Ramos (cell line): ENCODE data around the gene DDX31.

Source experiments
- in situ Hi-C: fragments of 300-500 bp; cut with MboI; formaldehyde crosslinking; loops from one replicate; pipeline ENCODE4 v1.14.3; 2022; ENCODE audit warnings: low sequenced_read_pairs; ENCODE audit not compliant: unreplicated experiment

The DDX31 gene

GRCh38 chr9:132674485-132674884, 4.7 kb upstream of the DDX31 start:
- in situ Hi-C loops = no loop called here

GRCh38 chr9:132673355-132673754, 3.6 kb upstream of the DDX31 start:
- in situ Hi-C loops = no loop called here

GRCh38 chr9:132672413-132672690, 2.6 kb upstream of the DDX31 start:
- in situ Hi-C loops = no loop called here

- in situ Hi-C loops = no loop called here
Measured at GRCh38 chr9:132671620-132672412, 2.0 kb upstream of the DDX31 start.

- in situ Hi-C loops = no loop called here
Measured at GRCh38 chr9:132670457-132671391, 941 bp upstream of the DDX31 start, which contains the start of gene GTF3C4. Gene GTF3C4, plus strand, starts transcription at chr9:132670464. Its CDS starts 135 bp downstream, at chr9:132670599.

GRCh38 chr9:132669319-132669697, 475 bp downstream of the DDX31 start:
- in situ Hi-C loops = no loop called here

- in situ Hi-C loops = no loop called here
Measured at GRCh38 chr9:132663851-132664250, 5.9 kb downstream of the DDX31 start.

- in situ Hi-C loops = no loop called here
Measured at GRCh38 chr9:132663117-132663516, 6.7 kb downstream of the DDX31 start.

GRCh38 chr9:132662152-132662945, 7.4 kb downstream of the DDX31 start:
- in situ Hi-C loops = no loop called here

GRCh38 chr9:132656299-132656698, 13.5 kb downstream of the DDX31 start:
- in situ Hi-C loops = no loop called here

- in situ Hi-C loops = no loop called here
Measured at GRCh38 chr9:132651259-132651658, 18.5 kb downstream of the DDX31 start.

- in situ Hi-C loops = no loop called here
Measured at GRCh38 chr9:132648685-132649084, 21.1 kb downstream of the DDX31 start.

- in situ Hi-C loops = no loop called here
Measured at GRCh38 chr9:132648283-132648682, 21.5 kb downstream of the DDX31 start.

- in situ Hi-C loops = no loop called here
Measured at GRCh38 chr9:132647806-132648205, 22.0 kb downstream of the DDX31 start.

GRCh38 chr9:132647355-132647754, 22.4 kb downstream of the DDX31 start:
- in situ Hi-C loops = no loop called here

GRCh38 chr9:132646726-132647125, 23.1 kb downstream of the DDX31 start:
- in situ Hi-C loops = no loop called here

- in situ Hi-C loops = no loop called here
Measured at GRCh38 chr9:132645711-132646110, 24.1 kb downstream of the DDX31 start.

- in situ Hi-C loops = no loop called here
Measured at GRCh38 chr9:132645306-132645705, 24.5 kb downstream of the DDX31 start.

- in situ Hi-C loops = no loop called here
Measured at GRCh38 chr9:132644251-132644650, 25.5 kb downstream of the DDX31 start.

GRCh38 chr9:132641216-132641615, 28.6 kb downstream of the DDX31 start:
- in situ Hi-C loops = no loop called here

GRCh38 chr9:132639322-132639721, 30.5 kb downstream of the DDX31 start:
- in situ Hi-C loops = no loop called here
